PC-3 (cell line): Measurements from ENCODE around the gene ZNF680. TPM values are rescaled to one million over a fixed set of nuclear protein-coding genes. Genes with fewer than 3 reads are reported as not detected.

Experiments
- ATAC-seq: fragments of 200-7000 bp; cut with Tn5 transposase; 2 replicates; pipeline ENCODE4 v1.9.1; 2020; ENCODE audit warnings: mild to moderate bottlenecking, moderate library complexity
- BruUV-seq: library from RNA; stranded (reverse); fragments of 400-500 nt; replicated peaks from 2 replicates; lab custom pipeline; 2021; lab: Mats Ljungman, UMichigan
- CTCF ChIA-PET: fragments of 300-600 bp; sonication (Branson Sonifier 250); formaldehyde crosslinking; loops from one replicate; lab custom pipeline; 2022; ENCODE audit warnings: antibody characterized with exemption; lab: Charles Lee
- POLR2A ChIA-PET: fragments of 300-600 bp; sonication (Branson Sonifier 250); formaldehyde crosslinking; loops from one replicate; lab custom pipeline; 2022; ENCODE audit warnings: antibody characterized with exemption; ENCODE audit not compliant: unreplicated experiment; lab: Charles Lee
- DNase-seq: peaks from one replicate; pipeline ENCODE4 v3.0.0-alpha.2; 2015
- H2AFZ ChIP-seq: fragments of 300-600 bp; sonication (generic); 2 replicates; pipeline ENCODE4 v1.6.0; 2016; ENCODE audit warnings: antibody characterized with exemption, low read length
- H3F3A ChIP-seq: fragments of 300-600 bp; sonication (generic); one replicate; pipeline ENCODE4 v1.6.0; 2017; ENCODE audit warnings: antibody characterized with exemption, low read length, control low read depth, mild to moderate bottlenecking; ENCODE audit not compliant: unreplicated experiment
- H3K27ac ChIP-seq: fragments of 300-600 bp; sonication (generic); 2 replicates; pipeline ENCODE4 v1.5.1; 2016; ENCODE audit warnings: mild to moderate bottlenecking, low read length
- H3K27me3 ChIP-seq: fragments of 300-600 bp; sonication (generic); 2 replicates; pipeline ENCODE4 v1.6.1; 2016; ENCODE audit warnings: low read length, mixed read lengths
- H3K36me3 ChIP-seq: fragments of 300-600 bp; sonication (generic); 2 replicates; pipeline ENCODE4 v1.6.1; 2016; ENCODE audit warnings: low read depth, mixed run types, low read length, mixed read lengths
- H3K4me1 ChIP-seq: fragments of 300-600 bp; sonication (generic); 2 replicates; pipeline ENCODE4 v1.5.1; 2016; ENCODE audit warnings: low read length; ENCODE audit not compliant: insufficient read depth
- H3K4me2 ChIP-seq: fragments of 300-600 bp; sonication (generic); 2 replicates; pipeline ENCODE4 v1.6.0; 2016; ENCODE audit warnings: low read length
- H3K4me3 ChIP-seq: fragments of 300-600 bp; sonication (generic); 2 replicates; pipeline ENCODE4 v1.5.1; 2016; ENCODE audit warnings: mild to moderate bottlenecking, low read length, mixed read lengths
- H3K79me2 ChIP-seq: fragments of 300-600 bp; sonication (generic); 2 replicates; pipeline ENCODE4 v1.6.1; 2017; ENCODE audit warnings: low read length, mixed read lengths
- H3K9ac ChIP-seq: fragments of 300-600 bp; sonication (generic); 2 replicates; pipeline ENCODE4 v1.6.0; 2016; ENCODE audit warnings: mild to moderate bottlenecking, low read length
- H3K9me2 ChIP-seq: fragments of 300-600 bp; sonication (generic); replicated peaks from 2 replicates; pipeline ENCODE4 v1.6.1; 2016; ENCODE audit warnings: mixed run types, low read length, mixed read lengths
- H3K9me3 ChIP-seq: fragments of 300-600 bp; sonication (generic); 2 replicates; pipeline ENCODE4 v1.6.1; 2016; ENCODE audit warnings: low read length, mixed read lengths
- H4K20me1 ChIP-seq: fragments of 300-600 bp; sonication (generic); 2 replicates; pipeline ENCODE4 v1.6.1; 2016; ENCODE audit warnings: low read length, mixed read lengths
- CTCF ChIP-seq: fragments of 300-600 bp; sonication (generic); conservative IDR thresholded peaks from 2 replicates; pipeline ENCODE4 v1.5.1; 2017; ENCODE audit warnings: antibody characterized with exemption, low read depth, mild to moderate bottlenecking, low read length
- EZH2 ChIP-seq: fragments of 300-600 bp; sonication (generic); IDR thresholded peaks from one replicate; pipeline ENCODE4 v1.6.1; 2017; ENCODE audit warnings: antibody characterized with exemption, mild to moderate bottlenecking, low read length; ENCODE audit not compliant: unreplicated experiment
- EZH2phosphoT487 ChIP-seq: fragments of 300-600 bp; sonication (generic); IDR thresholded peaks from 2 replicates; pipeline ENCODE4 v1.6.1; 2018; ENCODE audit warnings: mild to moderate bottlenecking, antibody characterized with exemption, low read length, borderline replicate concordance
- intact Hi-C: fragments of 100-400 bp; cut with micrococcal nuclease; formaldehyde crosslinking; loops from 2 replicates; pipeline ENCODE4 v1.9.0; 2023
- total RNA-seq: library from RNA; depleted of rRNA; stranded (reverse); fragments of >200 nt; gene quantifications from 2 replicates; pipeline ENCODE4 v1.2.3, GENCODE V29; 2014

The ZNF680 gene
- total RNA-seq, 1 experiment from 2014 or later, result 8.8 TPM

- Histone ChIP-seq H3K9me3 (0 out of 2 replicates have a peak, but pooled peaks cover 3% of the 10 kb centered on the region), H3K9me2 (no peaks in the 10 kb centered on the region), H3K4me3 (no peak overlapping the region), H3F3A (no peaks in the 10 kb centered on the region), H2AFZ (no peak overlapping the region), H3K36me3 (no peaks in the 10 kb centered on the region; the same call in 1 of the 2 replicates), H3K79me2 (no peaks in the 10 kb centered on the region), H3K27me3 (no peaks in the 10 kb centered on the region), H3K27ac (no peak overlapping the region), H3K9ac (no peak overlapping the region), H3K4me2 (no peak overlapping the region), H4K20me1 (no peaks in the 10 kb centered on the region), H3K4me1 (no peaks in the 10 kb centered on the region)
- BruUV-seq, result no TSS peak
- TF ChIP-seq CTCF, result no peak
- no peak for TF ChIP-seq EZH2
- no peak for TF ChIP-seq EZH2phosphoT487
- ATAC-seq (no peak), DNase-seq (no peak)
- ChIA-PET CTCF (no interaction called here), POLR2A (no interaction called here)
- intact Hi-C loops, result no loop called here
Observed at GRCh38 chr7:64606385-64606784, 43.5 kb upstream of the ZNF680 start.

- H3K27ac ChIP-seq, result no peak overlapping the region
- DNase-seq (no peak), ATAC-seq (no peak)
- no peak overlapping the region for H2AFZ ChIP-seq
- TF ChIP-seq CTCF (no peak), EZH2 (no peak), EZH2phosphoT487 (no peak)
- no peak overlapping the region for H3K9ac ChIP-seq
- H3K9me3 ChIP-seq, result 0 out of 2 replicates have a peak, but pooled peaks cover 3% of the 10 kb centered on the region
- POLR2A ChIA-PET, result no interaction called here
- no peaks in the 10 kb centered on the region; the same call in 1 of the 2 replicates for H3K36me3 ChIP-seq
- no peaks in the 10 kb centered on the region for H3K79me2 ChIP-seq
- H3K4me3 ChIP-seq, result no peak overlapping the region
- no peaks in the 10 kb centered on the region for H3K9me2 ChIP-seq
- CTCF ChIA-PET, result no interaction called here
- H3F3A ChIP-seq, result no peaks in the 10 kb centered on the region
- no peak overlapping the region for H3K4me2 ChIP-seq
- BruUV-seq, result no TSS peak
- no peaks in the 10 kb centered on the region for H4K20me1 ChIP-seq
- H3K4me1 ChIP-seq, result no peaks in the 10 kb centered on the region
- no peaks in the 10 kb centered on the region for H3K27me3 ChIP-seq
- intact Hi-C loops, result no loop called here
Observed at GRCh38 chr7:64603271-64603670, 40.4 kb upstream of the ZNF680 start.

- Histone ChIP-seq H3K4me3 (no peak overlapping the region), H3K27ac (no peak overlapping the region), H3K36me3 (no peaks in the 10 kb centered on the region; the same call in 1 of the 2 replicates), H3F3A (no peaks in the 10 kb centered on the region), H2AFZ (no peak overlapping the region), H3K9me3 (0 out of 2 replicates have a peak, but pooled peaks cover 3% of the 10 kb centered on the region), H3K9ac (no peak overlapping the region), H3K4me2 (no peak overlapping the region), H3K4me1 (no peaks in the 10 kb centered on the region), H4K20me1 (no peaks in the 10 kb centered on the region), H3K79me2 (no peaks in the 10 kb centered on the region), H3K27me3 (no peaks in the 10 kb centered on the region), H3K9me2 (no peaks in the 10 kb centered on the region)
- intact Hi-C loops, result no loop called here
- POLR2A ChIA-PET, result no interaction called here
- CTCF ChIA-PET, result no interaction called here
- TF ChIP-seq EZH2 (no peak), EZH2phosphoT487 (no peak), CTCF (no peak)
- ATAC-seq, result no peak
- DNase-seq, result no peak
- no TSS peak for BruUV-seq
Observed at GRCh38 chr7:64602518-64602917, 39.6 kb upstream of the ZNF680 start.
